K562 (cell line): Measurements from ENCODE around the gene RIPOR2.

Experiments used
- ARID2 ChIP-seq: fragments of 450-650 bp; IDR thresholded peaks from 2 replicates; pipeline ENCODE4 v1.6.1; 2017; ENCODE audit warnings: antibody characterized with exemption, mild to moderate bottlenecking
- CBX8 ChIP-seq: fragments of 200-600 bp; sonication (generic); IDR thresholded peaks from 2 replicates; pipeline ENCODE4 v1.6.1; 2012; ENCODE audit warnings: borderline replicate concordance, mixed run types, low read depth, mild to moderate bottlenecking, moderate library complexity, mixed read lengths, low read length, control low read depth, inconsistent platforms; ENCODE audit not compliant: poor library complexity, severe bottlenecking; ENCODE audit errors: extremely low read depth
- EZH2 ChIP-seq: IDR thresholded peaks from 2 replicates; pipeline ENCODE4 v1.6.1; 2012; ENCODE audit warnings: low read depth, mild to moderate bottlenecking, inconsistent platforms, low read length, borderline replicate concordance
- NFIC ChIP-seq: fragments of 450-650 bp; IDR thresholded peaks from 2 replicates; pipeline ENCODE4 v1.6.1; 2017; ENCODE audit warnings: mild to moderate bottlenecking, inconsistent platforms
- NR2C1 ChIP-seq, 2 experiments: fragments of 450-650 bp; IDR thresholded peaks; 2 replicates each; pipeline ENCODE4 v1.6.1; 2017; ENCODE audit warnings: mild to moderate bottlenecking in 2 of 2, antibody characterized with exemption in 1 of 2, inconsistent platforms in 1 of 2, missing compliant biosample characterization in 1 of 2, missing genetic modification characterization in 1 of 2
- NR3C1 ChIP-seq: sonication (generic); formaldehyde crosslinking; IDR thresholded peaks from 2 replicates; pipeline ENCODE4 v1.8.1; 2022; ENCODE audit warnings: missing genetic modification reagents
- POLR2A ChIP-seq: fragments of 450-650 bp; conservative IDR thresholded peaks from 2 replicates; pipeline ENCODE4 v1.6.1; 2016
- PPARD ChIP-seq: fragments of 250-450 bp; sonication (Bioruptor Pico); IDR thresholded peaks from 2 replicates; pipeline ENCODE4 v1.8.0; 2022; ENCODE audit warnings: inconsistent platforms, mild to moderate bottlenecking, moderate library complexity
- RFX5 ChIP-seq: IDR thresholded peaks from 2 replicates; pipeline ENCODE4 v1.6.1; 2011; ENCODE audit warnings: low read depth, mild to moderate bottlenecking, improper control_type of control experiment, low read length
- TF ChIP-seq, protein P1 (sequence below): sonication (generic); formaldehyde crosslinking; IDR thresholded peaks from 2 replicates; pipeline ENCODE4 v1.9.0; 2022; ENCODE audit warnings: mild to moderate bottlenecking, missing genetic modification reagents
- TF ChIP-seq, protein P2 (sequence below), 3 experiments: IDR thresholded peaks in 2 of 3; conservative IDR thresholded peaks in 1 of 3; 2 replicates each; pipeline ENCODE4 v1.5.1; 2011 to 2012; ENCODE audit warnings: low read length in 3 of 3, mild to moderate bottlenecking in 3 of 3, control low read depth in 2 of 3, improper control_type of control experiment in 1 of 3, inconsistent platforms in 1 of 3, low read depth in 1 of 3, mixed read lengths in 1 of 3, moderate library complexity in 1 of 3; ENCODE audit not compliant: insufficient read depth in 2 of 3

DNA sequence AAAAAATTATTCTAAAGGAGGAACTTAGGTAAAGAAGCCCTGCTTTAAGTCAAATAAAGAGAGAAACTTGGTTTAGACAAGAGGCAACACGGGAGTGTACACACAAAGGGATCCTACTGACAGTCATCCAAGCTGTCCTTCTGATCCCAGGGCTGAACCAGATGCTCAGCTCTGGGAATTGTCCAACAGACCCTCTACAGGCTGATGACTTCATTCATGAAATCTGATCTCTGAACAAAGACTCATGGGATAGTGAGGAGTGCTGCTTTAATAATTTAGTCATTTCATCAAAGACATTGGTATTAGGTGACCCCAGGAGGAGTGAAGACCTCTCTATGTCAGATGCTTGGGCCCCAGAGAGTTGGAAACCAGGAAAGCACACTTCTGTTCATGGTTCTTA, 71.4 kb downstream of the RIPOR2 start:
- TF ChIP-seq, protein P1, sequence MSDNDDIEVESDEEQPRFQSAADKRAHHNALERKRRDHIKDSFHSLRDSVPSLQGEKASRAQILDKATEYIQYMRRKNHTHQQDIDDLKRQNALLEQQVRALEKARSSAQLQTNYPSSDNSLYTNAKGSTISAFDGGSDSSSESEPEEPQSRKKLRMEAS, result no peak
- TF ChIP-seq POLR2A (no peak), NR2C1 (IDR thresholded peaks at IDR 0.05) (no peak), NR2C1 (tag; IDR thresholded peaks at IDR 0.05) (no peak), RFX5 (no peak), EZH2 (no peak), CBX8 (no peak), ARID2 (no peak), PPARD (no peak), NFIC (no peak), NR3C1 (CRISPR knock-in tag) (no peak)
- TF ChIP-seq, protein P2, sequence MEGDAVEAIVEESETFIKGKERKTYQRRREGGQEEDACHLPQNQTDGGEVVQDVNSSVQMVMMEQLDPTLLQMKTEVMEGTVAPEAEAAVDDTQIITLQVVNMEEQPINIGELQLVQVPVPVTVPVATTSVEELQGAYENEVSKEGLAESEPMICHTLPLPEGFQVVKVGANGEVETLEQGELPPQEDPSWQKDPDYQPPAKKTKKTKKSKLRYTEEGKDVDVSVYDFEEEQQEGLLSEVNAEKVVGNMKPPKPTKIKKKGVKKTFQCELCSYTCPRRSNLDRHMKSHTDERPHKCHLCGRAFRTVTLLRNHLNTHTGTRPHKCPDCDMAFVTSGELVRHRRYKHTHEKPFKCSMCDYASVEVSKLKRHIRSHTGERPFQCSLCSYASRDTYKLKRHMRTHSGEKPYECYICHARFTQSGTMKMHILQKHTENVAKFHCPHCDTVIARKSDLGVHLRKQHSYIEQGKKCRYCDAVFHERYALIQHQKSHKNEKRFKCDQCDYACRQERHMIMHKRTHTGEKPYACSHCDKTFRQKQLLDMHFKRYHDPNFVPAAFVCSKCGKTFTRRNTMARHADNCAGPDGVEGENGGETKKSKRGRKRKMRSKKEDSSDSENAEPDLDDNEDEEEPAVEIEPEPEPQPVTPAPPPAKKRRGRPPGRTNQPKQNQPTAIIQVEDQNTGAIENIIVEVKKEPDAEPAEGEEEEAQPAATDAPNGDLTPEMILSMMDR (IDR thresholded peaks at IDR 0.05 in 2 of 3, conservative IDR thresholded peaks at IDR 0.05 in 1 of 3; ENCODE audit: insufficient read depth in 2 of 3, low read depth in 1 of 3, low read length in 3 of 3), result no peak
